Activated CD4-positive, CD25-positive, alpha-beta regulatory T cell (primary cell): ENCODE data around the gene PCMT1.
"Not testable (repeated sequence)": the region's sequence is repeated elsewhere in the genome, so short reads cannot be mapped to it uniquely, and the experiment has no call there.

ENCODE experiments used
- DNase-seq, 4 experiments: peaks; one replicate each; lab custom pipeline; 2025; lab: John Stamatoyannopoulos, UW

The PCMT1 gene

DNA sequence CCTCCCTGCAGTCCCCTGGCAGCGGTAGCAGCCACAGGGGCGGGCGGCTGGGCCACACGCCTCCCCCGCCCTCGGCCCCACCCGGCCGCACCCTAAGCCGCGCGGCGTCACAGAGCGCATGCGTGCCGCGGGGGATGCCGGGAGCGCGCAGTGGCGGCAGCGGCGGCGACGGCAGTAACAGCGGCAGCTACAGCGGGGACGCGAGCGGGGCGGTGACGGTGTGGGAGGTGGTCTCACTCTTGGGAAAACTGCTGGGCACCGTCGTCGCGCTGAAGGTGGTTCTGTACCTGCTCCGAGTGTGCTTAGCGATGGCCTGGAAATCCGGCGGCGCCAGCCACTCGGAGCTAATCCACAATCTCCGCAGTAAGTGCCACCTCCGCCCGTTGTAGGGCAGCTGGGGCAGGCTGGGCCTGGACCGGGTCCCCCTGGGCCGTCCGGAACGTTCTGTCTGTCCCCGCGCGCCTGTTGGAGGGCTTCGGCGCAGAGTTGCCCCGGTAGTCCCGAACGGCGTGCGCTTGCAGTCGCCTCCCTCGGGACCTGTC lies at the start of gene PCMT1:
Gene PCMT1 (plus strand): TSS at position 148 of the 542 bp plus-strand sequence. CDS start 161 bp downstream, at position 309.
- DNase-seq, result peak; percentile 78 to 90 (median 82)

- DNase-seq, result no peak
Measured at GRCh38 chr6:149701714-149702113, 47.8 kb upstream of the PCMT1 start.

GRCh38 chr6:149711711-149712110 lies 37.8 kb upstream of the PCMT1 start:
- DNase-seq, result no peak

DNA sequence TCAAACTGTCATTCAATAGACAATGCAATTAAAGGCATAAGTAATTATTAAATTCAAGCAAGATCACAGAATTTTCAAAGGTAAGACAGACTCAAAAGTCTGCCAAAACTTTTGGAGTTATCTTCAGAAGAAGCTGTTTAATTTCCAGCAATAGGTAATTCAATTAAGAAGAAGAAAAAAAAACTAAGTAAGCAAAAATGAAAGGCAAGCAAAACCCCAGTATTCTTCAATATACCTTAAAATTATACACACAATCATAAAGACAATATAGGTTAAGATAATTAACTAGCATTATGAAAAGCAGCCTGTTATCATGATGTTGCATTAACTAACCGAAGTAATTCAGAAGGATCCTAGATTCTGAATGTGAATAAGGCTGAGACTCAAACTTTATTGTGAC lies 35.1 kb upstream of the PCMT1 start:
- DNase-seq, result no peak

- DNase-seq, result no peak
Measured at GRCh38 chr6:149716181-149716963, 33.2 kb upstream of the PCMT1 start.

DNA sequence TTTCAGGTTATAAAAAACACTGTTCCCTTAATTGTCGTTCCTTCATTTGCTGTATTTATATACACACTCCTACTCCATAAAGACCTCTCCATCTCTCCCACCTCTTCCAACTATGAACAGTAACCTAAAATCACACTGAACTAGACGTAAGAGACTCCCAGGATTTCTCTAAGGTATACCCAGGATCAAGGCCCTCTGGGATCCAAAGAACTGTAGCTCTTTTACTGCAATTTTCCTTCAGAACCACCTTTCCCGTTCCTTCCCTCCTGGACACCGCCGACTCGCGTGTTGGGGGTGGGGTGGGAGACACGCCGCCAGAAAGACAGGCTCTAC lies 32.3 kb upstream of the PCMT1 start:
- DNase-seq, result no peak

- peak; percentile 84 to 89 (median 88) for DNase-seq
Measured at GRCh38 chr6:149717588-149718458, 31.7 kb upstream of the PCMT1 start, which contains the start of gene LATS1. TSS of gene LATS1 (minus strand) at chr6:149718101. CDS start at chr6:149702126, 15,975 bp downstream.

DNA sequence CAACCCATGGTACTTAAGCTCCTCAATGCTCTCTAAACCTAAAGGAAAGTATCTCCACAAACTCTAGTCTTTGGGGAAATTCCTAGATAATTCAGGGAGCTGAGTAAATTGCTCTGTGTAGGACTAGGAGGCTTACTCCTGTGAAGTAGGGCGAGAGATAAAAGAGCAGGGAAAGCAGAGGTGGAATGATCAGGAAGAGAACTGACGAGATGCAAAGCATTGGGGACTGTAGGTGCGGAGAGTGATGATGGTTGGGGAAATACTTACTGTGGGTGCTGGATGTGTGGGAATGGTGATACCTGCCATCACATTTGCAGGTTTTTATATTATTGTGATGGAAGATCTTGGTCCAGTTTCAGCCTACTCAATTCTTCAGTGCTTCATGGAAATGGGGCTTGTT lies 30.0 kb upstream of the PCMT1 start:
- DNase-seq, result no peak

GRCh38 chr6:149723262-149723661 lies 26.3 kb upstream of the PCMT1 start:
- no peak for DNase-seq

DNA sequence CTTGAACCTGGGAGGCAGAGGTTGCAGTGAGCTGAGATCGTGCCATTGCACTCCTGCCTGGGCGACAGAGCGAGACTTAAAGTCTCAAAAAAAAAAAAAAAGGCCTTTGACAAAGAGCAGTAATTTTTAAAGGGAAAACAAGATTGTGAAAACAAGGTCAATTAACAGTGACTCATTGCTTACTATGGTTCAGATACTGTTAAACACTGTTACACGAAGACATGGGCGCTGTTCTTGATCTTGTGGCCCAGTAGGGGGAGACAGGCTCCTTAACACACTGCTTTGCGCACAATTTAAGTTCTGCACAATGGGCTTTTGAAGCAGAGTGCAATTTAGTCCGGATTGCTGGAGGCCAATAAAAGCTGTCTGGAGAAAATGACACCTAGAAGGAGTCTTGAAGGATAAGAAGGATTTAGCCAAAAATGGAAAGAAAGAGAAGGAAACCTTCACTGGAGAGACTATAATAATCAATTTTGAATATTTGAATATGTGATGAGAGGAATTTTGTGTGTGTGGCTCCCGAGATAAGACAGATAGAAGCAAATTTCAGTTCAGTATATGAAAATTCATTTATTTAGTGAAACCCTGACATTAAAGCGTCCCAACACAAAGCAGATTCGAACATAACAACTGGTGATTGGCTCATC lies 25.6 kb upstream of the PCMT1 start:
- peak in 2 of 4 experiments; percentile 5 to 11 for DNase-seq

GRCh38 chr6:149725785-149726184 lies 23.8 kb upstream of the PCMT1 start:
- DNase-seq, result no peak

GRCh38 chr6:149727793-149728498 lies 21.6 kb upstream of the PCMT1 start:
- no peak for DNase-seq

DNA sequence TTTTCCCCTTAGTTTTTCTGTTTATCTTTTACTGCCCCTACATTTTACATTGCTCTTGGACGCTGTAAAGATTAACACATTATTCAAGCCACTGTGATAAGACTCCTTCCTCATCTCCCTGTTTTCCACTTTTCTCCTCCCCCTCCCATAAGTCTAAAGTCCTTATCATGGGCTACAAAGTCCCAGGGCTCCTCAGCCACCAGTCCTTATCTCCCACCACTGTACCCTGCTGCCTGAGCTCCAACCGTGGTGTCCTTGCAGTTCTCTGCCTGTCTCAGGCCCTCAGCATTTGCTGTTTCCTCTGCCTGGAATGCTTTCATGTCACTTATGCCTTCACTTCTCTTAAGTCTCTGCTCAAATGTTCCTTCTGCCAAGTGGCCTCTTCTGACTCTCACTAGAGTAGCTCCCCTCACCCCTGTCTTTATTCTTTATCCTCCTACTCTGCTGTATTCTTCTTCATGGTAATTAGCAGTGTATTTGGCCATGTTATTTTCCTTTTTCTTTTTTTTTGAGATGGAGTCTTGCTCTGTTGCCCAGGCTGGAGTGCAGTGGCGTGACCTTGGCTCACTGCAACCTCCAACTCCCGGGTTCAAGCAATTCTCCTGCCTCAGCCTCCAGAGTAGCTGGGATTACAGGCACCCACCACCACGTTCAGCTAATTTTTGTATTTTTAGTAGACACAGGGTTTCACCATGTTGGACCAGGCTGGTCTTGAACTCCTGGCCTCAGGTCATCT lies 20.9 kb upstream of the PCMT1 start:
- no peak for DNase-seq

- DNase-seq, result no peak
Measured at GRCh38 chr6:149729824-149730223, 19.7 kb upstream of the PCMT1 start.

DNA sequence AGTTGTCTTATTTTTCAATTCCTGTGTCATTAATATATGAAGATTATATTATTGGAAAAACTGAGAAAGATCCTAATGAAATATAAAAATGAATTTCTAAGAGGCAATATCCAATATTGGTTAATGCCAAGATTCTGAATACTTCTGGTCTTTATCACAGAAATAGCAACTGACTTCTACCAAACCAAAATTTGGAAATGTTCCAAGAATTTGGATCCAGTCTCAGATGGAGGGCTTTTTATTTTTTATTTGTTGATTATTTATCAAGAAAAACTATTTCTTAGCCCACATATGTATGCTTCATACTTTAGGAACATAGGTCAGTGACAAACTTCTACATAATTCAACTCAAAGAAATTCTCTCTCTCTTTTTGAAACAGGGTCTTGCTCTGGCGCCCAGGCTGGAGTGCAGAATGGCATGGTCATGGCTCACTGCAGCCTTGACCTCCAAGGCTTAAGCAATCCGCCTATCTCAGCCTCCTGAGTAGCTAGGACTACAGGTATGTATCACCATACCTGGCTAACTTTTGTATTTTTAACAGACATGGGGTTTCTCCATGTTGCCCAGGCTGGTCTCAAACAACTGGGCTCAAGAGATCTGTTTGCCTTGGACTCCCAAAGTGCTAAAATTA lies 16.3 kb upstream of the PCMT1 start:
- DNase-seq, result no peak

GRCh38 chr6:149734915-149735314 lies 14.6 kb upstream of the PCMT1 start:
- no peak for DNase-seq

DNA sequence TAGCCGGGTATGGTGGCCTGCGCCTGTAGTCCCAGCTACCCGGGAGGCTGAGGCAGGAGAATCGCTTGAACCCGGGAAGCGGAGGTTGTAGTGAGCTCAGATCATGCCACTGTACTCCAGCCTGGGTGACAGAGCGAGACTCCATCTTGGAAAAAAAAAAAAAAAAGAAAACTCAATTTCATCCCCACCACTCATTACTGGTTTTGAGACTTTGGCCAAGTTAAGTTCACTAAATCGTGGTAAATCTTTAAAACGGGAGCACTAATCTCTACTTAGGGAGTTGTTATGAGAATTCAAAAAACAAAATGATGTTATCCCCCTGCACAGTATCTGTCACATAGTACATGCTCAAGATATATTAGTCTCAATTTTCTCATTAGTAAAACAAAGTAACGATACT lies 4.3 kb upstream of the PCMT1 start:
- DNase-seq, result not testable (repeated sequence)

- DNase-seq, result peak; percentile 78 to 90 (median 83)
Measured at GRCh38 chr6:149746147-149746946, 3.2 kb upstream of the PCMT1 start, which contains the start of gene NUP43. TSS of gene NUP43 (minus strand) at chr6:149746529. CDS start at chr6:149746495, 34 bp downstream.

DNA sequence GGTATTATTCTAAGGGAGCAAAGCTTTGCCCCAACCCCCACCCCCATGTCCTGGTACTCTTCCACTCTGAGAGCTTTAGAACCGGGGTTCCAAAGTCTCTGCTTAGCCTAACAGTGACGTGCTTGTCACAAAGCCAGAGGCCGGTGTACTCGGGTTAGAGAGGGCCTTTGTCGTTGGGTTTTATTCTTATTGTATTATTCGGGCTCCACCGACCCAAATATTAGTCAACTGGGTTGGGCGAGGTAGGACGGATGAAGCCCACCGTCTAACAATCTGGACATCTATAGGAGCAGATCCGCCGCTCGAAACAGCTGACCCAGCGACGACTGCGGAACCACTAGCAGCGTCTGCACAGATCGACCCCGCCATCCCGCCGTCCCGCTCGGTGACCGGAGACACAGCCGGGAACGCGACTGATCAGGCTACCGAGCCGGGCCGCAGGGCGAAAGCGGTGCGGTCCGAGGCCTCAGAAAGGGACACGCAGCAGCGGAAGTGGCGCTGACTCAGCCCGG lies 403 bp upstream of the PCMT1 start:
- DNase-seq, result not testable (repeated sequence)
